Stomach (tissue), 4 donors: ENCODE measurements around the gene KIAA1671.

Source experiments
- EP300 ChIP-seq: sonication (generic); formaldehyde crosslinking; IDR thresholded peaks from one replicate; pipeline ENCODE4 v1.6.1; 2017; ENCODE audit warnings: antibody characterized with exemption
- POLR2A ChIP-seq, 4 donors: fragments of 450-650 bp; IDR thresholded peaks; one replicate each; pipeline ENCODE4 v1.6.1; 2016; ENCODE audit warnings: antibody characterized with exemption in 4 of 4, control low read depth in 2 of 4, mild to moderate bottlenecking in 1 of 4, moderate library complexity in 1 of 4
- POLR2AphosphoS5 ChIP-seq, 3 donors: sonication (generic); formaldehyde crosslinking; IDR thresholded peaks; one replicate each; pipeline ENCODE4 v1.6.1; 2016; ENCODE audit warnings: antibody characterized with exemption in 3 of 3
- TF ChIP-seq, protein P1 (sequence below), 7 experiments: fragments of 450-650 bp in 4 of 7; fragments of 200-600 bp in 3 of 7; sonication (generic) in 3 of 7; IDR thresholded peaks; one replicate each; pipeline ENCODE4 v1.5.1; 2016 to 2019; ENCODE audit warnings: antibody characterized with exemption in 7 of 7, control low read depth in 2 of 7, mild to moderate bottlenecking in 1 of 7

DNA sequence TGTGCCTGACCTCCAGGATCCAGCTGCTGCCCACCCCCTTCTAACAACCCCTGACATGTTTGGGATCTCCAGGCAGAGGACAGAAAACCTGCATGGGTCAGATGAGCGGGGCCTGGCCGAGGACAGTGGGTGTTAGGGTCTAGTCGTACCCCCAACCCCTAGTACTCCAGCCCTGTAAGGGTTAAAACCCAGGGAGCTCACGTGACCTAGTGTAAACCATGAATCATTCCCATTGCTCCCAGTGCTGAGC, 158.0 kb downstream of the KIAA1671 start:
- TF ChIP-seq POLR2AphosphoS5 (IDR thresholded peaks at IDR 0.05) (no peak), POLR2A (IDR thresholded peaks at IDR 0.05) (no peak), EP300 (no peak)
- TF ChIP-seq, protein P1, sequence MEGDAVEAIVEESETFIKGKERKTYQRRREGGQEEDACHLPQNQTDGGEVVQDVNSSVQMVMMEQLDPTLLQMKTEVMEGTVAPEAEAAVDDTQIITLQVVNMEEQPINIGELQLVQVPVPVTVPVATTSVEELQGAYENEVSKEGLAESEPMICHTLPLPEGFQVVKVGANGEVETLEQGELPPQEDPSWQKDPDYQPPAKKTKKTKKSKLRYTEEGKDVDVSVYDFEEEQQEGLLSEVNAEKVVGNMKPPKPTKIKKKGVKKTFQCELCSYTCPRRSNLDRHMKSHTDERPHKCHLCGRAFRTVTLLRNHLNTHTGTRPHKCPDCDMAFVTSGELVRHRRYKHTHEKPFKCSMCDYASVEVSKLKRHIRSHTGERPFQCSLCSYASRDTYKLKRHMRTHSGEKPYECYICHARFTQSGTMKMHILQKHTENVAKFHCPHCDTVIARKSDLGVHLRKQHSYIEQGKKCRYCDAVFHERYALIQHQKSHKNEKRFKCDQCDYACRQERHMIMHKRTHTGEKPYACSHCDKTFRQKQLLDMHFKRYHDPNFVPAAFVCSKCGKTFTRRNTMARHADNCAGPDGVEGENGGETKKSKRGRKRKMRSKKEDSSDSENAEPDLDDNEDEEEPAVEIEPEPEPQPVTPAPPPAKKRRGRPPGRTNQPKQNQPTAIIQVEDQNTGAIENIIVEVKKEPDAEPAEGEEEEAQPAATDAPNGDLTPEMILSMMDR (IDR thresholded peaks at IDR 0.05), result no peak
